ENCODE measurements around the gene TMEM178B. TPM values are rescaled to one million over a fixed set of nuclear protein-coding genes. Genes with fewer than 3 reads are reported as not detected.

The TMEM178B gene
- polyA plus RNA-seq, 1 donor from 2014 or later = 40.7 TPM

GRCh38 chr7:141481971-141482370, 408.1 kb downstream of the TMEM178B start:
- Histone ChIP-seq H3K9me3 (ENCODE audit: low read length) (no peaks in the 10 kb centered on the region), H3K27me3 (ENCODE audit: insufficient read depth, low read depth, low read length) (no peaks in the 10 kb centered on the region), H2AFZ (ENCODE audit: low read depth, low read length) (no peak overlapping the region), H3F3A (ENCODE audit: insufficient read depth, low read length, poor library complexity, severe bottlenecking) (no peaks in the 10 kb centered on the region), H3K4me3 (ENCODE audit: low read length) (no peak overlapping the region), H3K79me2 (replicated peaks; ENCODE audit: insufficient read depth, low read length) (no peaks in the 10 kb centered on the region), H4K20me1 (ENCODE audit: insufficient read depth) (no peaks in the 10 kb centered on the region), H3K4me2 (ENCODE audit: low read length) (no peak overlapping the region), H3K27ac (ENCODE audit: low read length) (no peak overlapping the region), H3K36me3 (ENCODE audit: insufficient read depth, low read length) (no peaks in the 10 kb centered on the region), H3K9ac (ENCODE audit: low read length) (no peak overlapping the region), H3K9me2 (ENCODE audit: insufficient read depth, low read length) (no peaks in the 10 kb centered on the region)
- TF ChIP-seq MXI1 (conservative IDR thresholded peaks at IDR 0.05; ENCODE audit: poor library complexity, severe bottlenecking) (no peak), EZH2 (IDR thresholded peaks at IDR 0.05; ENCODE audit: borderline replicate concordance, insufficient read depth, low read length, poor library complexity, severe bottlenecking) (no peak), TAF1 (IDR thresholded peaks at IDR 0.05; ENCODE audit: low read depth) (no peak), EP300 (conservative IDR thresholded peaks at IDR 0.05; ENCODE audit: poor library complexity, severe bottlenecking) (no peak), RAD21 (conservative IDR thresholded peaks at IDR 0.05) (no peak), POLR2AphosphoS5 (IDR thresholded peaks at IDR 0.05) (no peak), SMC3 (conservative IDR thresholded peaks at IDR 0.05; ENCODE audit: poor library complexity) (no peak)
- TF ChIP-seq, protein P1, sequence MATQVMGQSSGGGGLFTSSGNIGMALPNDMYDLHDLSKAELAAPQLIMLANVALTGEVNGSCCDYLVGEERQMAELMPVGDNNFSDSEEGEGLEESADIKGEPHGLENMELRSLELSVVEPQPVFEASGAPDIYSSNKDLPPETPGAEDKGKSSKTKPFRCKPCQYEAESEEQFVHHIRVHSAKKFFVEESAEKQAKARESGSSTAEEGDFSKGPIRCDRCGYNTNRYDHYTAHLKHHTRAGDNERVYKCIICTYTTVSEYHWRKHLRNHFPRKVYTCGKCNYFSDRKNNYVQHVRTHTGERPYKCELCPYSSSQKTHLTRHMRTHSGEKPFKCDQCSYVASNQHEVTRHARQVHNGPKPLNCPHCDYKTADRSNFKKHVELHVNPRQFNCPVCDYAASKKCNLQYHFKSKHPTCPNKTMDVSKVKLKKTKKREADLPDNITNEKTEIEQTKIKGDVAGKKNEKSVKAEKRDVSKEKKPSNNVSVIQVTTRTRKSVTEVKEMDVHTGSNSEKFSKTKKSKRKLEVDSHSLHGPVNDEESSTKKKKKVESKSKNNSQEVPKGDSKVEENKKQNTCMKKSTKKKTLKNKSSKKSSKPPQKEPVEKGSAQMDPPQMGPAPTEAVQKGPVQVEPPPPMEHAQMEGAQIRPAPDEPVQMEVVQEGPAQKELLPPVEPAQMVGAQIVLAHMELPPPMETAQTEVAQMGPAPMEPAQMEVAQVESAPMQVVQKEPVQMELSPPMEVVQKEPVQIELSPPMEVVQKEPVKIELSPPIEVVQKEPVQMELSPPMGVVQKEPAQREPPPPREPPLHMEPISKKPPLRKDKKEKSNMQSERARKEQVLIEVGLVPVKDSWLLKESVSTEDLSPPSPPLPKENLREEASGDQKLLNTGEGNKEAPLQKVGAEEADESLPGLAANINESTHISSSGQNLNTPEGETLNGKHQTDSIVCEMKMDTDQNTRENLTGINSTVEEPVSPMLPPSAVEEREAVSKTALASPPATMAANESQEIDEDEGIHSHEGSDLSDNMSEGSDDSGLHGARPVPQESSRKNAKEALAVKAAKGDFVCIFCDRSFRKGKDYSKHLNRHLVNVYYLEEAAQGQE (IDR thresholded peaks at IDR 0.05; ENCODE audit: borderline replicate concordance) = no peak
- TF ChIP-seq, protein P2, sequence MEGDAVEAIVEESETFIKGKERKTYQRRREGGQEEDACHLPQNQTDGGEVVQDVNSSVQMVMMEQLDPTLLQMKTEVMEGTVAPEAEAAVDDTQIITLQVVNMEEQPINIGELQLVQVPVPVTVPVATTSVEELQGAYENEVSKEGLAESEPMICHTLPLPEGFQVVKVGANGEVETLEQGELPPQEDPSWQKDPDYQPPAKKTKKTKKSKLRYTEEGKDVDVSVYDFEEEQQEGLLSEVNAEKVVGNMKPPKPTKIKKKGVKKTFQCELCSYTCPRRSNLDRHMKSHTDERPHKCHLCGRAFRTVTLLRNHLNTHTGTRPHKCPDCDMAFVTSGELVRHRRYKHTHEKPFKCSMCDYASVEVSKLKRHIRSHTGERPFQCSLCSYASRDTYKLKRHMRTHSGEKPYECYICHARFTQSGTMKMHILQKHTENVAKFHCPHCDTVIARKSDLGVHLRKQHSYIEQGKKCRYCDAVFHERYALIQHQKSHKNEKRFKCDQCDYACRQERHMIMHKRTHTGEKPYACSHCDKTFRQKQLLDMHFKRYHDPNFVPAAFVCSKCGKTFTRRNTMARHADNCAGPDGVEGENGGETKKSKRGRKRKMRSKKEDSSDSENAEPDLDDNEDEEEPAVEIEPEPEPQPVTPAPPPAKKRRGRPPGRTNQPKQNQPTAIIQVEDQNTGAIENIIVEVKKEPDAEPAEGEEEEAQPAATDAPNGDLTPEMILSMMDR (IDR thresholded peaks at IDR 0.05; ENCODE audit: poor library complexity, severe bottlenecking) = no peak

DNA sequence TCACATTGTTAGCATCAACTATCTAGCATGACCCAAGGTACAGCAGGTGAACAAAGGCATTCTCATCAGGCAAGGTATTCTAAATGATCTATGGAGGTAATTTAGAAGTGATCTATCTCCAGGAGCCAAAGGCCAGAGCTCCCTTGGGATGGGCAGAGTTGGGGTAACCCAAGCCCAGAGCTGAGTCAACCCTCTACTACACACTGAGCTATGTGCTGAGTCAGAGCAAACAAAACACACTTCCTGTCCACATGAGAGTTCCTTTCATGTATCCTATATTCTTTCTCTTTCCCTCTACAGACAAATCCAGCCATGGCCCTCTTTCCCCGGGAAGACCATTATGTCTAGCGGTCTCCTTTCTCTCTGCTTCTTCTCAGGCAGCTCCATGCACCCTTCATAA, 409.2 kb downstream of the TMEM178B start:
- Histone ChIP-seq H3K4me2 (ENCODE audit: low read length) (no peak overlapping the region), H3K9ac (ENCODE audit: low read length) (no peak overlapping the region), H3K79me2 (replicated peaks; ENCODE audit: insufficient read depth, low read length) (no peaks in the 10 kb centered on the region), H3F3A (ENCODE audit: insufficient read depth, low read length, poor library complexity, severe bottlenecking) (no peaks in the 10 kb centered on the region), H3K27me3 (ENCODE audit: insufficient read depth, low read depth, low read length) (no peaks in the 10 kb centered on the region), H4K20me1 (ENCODE audit: insufficient read depth) (no peaks in the 10 kb centered on the region), H3K9me3 (ENCODE audit: low read length) (no peaks in the 10 kb centered on the region), H2AFZ (ENCODE audit: low read depth, low read length) (no peak overlapping the region), H3K4me3 (ENCODE audit: low read length) (no peak overlapping the region), H3K36me3 (ENCODE audit: insufficient read depth, low read length) (no peaks in the 10 kb centered on the region), H3K27ac (ENCODE audit: low read length) (no peak overlapping the region), H3K9me2 (ENCODE audit: insufficient read depth, low read length) (no peaks in the 10 kb centered on the region)
- TF ChIP-seq RAD21 (conservative IDR thresholded peaks at IDR 0.05) (no peak), EP300 (conservative IDR thresholded peaks at IDR 0.05; ENCODE audit: poor library complexity, severe bottlenecking) (no peak)

GRCh38 chr7:141484907-141485306, 411.0 kb downstream of the TMEM178B start:
- H3K4me2 ChIP-seq (ENCODE audit: low read length) = no peak overlapping the region
- no peak overlapping the region for H3K4me3 ChIP-seq (ENCODE audit: low read length)
- TF ChIP-seq POLR2AphosphoS5 (IDR thresholded peaks at IDR 0.05) (peak; percentile 14), RAD21 (conservative IDR thresholded peaks at IDR 0.05) (peak; percentile 8), EZH2 (IDR thresholded peaks at IDR 0.05; ENCODE audit: borderline replicate concordance, insufficient read depth, low read length, poor library complexity, severe bottlenecking) (no peak)
- H4K20me1 ChIP-seq (ENCODE audit: insufficient read depth) = no peaks in the 10 kb centered on the region
- no peak overlapping the region for H3K9ac ChIP-seq (ENCODE audit: low read length)
- H3K9me3 ChIP-seq (ENCODE audit: low read length) = no peaks in the 10 kb centered on the region
- no peak overlapping the region for H2AFZ ChIP-seq (ENCODE audit: low read depth, low read length)
- H3K27ac ChIP-seq (ENCODE audit: low read length) = no peak overlapping the region
- H3K27me3 ChIP-seq (ENCODE audit: insufficient read depth, low read depth, low read length) = no peaks in the 10 kb centered on the region
- H3K9me2 ChIP-seq (ENCODE audit: insufficient read depth, low read length) = no peaks in the 10 kb centered on the region
- no peaks in the 10 kb centered on the region for H3F3A ChIP-seq (ENCODE audit: insufficient read depth, low read length, poor library complexity, severe bottlenecking)
- H3K36me3 ChIP-seq (ENCODE audit: insufficient read depth, low read length) = no peaks in the 10 kb centered on the region
- H3K79me2 ChIP-seq (replicated peaks; ENCODE audit: insufficient read depth, low read length) = no peaks in the 10 kb centered on the region

Data from neural cell (in vitro differentiated cells).